NCI-H2227 (cell line): ENCODE data around the gene PRICKLE2.

Source experiments
- DNase-seq: peaks from one replicate; lab custom pipeline; 2025; ENCODE audit not compliant: unreplicated experiment; lab: John Stamatoyannopoulos, UW

Gene PRICKLE2

DNA sequence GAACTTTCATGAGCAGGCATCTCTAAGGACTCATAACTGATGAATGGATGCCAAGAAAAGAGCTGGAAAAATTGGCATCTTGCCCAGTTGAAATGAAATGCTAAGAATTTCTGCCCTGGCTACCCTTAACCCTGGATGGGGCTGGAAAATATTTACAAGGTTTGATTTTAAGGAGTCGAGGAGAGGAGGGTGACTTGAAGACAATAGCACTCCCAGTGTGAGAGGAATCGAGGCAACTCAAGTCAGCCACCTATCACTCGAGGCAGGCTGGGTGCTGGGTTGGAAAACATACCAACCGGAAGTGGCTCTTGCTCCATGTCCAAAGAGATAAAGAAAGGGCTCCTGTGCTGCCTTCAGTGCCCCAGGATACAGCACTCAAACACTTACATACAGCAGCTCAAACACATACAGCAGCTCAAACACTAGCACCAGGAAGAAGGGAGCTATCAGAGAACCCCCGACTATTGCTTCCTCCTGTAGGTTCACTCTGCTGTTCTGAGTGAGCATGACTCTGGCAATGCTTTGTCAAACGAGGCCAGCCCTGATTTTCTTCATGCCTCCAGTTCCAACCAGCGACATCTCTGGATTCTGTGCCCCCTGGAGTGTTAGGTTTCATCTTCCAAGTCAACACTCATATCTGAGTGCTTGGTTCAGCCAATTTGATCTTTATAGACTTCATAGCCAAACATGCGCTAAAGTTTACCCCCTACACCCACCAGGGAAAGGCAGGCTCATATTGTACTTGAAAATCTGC lies 4.9 kb downstream of the PRICKLE2 start:
- DNase-seq = peak; percentile 14

DNA sequence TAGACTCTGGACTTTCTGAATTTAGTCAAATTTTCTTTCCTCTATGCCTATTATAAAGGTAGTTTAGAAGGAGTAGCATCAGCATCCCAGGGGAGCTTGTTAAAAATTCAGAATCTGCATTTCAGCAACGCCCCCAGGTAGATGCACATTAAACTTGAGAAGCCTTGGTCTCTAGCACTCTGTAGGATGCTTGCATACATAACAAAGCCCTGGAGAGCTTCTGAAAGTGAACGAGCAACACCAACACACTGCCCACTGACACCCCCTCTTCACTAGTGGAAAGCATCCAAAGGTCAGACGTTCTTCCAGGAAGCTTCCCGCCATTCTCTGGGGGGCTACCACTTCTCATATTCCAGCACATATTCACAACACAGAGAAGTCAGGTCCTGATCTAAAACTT lies 6.5 kb downstream of the PRICKLE2 start:
- no peak for DNase-seq

DNA sequence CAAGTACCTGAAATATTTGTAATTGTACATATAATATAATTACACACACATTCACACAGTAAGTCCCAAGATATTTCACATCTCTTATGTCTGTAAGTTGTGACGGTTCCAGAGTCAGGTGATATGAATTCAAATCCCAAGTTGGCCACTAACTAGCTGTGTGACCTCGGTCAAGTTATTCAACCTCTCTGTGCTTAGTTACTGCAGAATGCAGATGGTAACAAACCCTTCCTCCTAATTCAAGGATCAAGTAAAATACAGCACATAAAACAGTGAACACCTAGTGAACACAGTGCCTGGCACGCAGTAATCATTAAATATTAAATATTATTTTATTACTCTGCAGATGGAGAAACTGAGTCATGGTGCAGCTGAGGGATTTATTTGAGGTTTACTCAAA lies 6.9 kb downstream of the PRICKLE2 start:
- no peak for DNase-seq

DNA sequence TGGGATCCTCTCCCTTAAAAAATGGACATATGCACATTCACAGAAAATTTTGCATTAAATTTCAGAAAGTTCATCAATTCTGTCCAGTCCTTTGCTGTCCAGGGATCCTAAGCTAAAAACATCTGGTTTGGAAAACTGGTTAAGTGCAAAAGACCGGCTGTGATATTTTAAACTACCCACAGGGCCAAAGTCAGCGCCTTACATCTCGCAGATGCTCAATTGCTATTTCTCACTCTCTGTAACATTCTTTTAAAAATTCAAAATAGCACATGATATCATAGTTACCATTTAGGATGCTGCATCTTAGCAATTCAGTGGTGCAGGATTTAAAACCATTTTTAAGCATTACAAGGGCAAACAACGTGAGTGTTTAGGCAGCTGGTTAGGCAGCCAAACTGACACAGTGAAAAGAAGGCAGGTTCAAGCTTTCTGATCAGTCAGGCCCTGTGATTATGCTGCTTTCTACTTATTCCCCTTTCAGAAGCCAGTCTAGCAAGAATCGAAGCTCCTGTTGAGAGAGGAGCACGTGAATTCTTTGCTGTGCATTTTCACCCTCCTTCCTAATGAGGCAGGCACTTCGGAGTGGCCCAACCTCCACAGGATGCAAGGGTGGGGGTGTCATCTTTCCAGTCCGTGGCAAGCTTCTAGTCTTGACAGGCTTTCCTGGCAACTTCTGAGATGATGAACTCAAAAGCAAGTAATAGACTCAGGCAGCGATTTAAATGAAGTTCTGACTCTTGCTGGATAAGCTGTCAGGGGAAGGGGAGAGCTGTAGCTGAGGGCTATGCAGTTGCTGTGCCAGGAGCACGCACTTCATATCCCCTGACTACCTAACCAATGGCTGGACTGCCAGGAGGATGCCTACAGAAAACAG lies 8.8 kb downstream of the PRICKLE2 start:
- peak; percentile 25 for DNase-seq

DNA sequence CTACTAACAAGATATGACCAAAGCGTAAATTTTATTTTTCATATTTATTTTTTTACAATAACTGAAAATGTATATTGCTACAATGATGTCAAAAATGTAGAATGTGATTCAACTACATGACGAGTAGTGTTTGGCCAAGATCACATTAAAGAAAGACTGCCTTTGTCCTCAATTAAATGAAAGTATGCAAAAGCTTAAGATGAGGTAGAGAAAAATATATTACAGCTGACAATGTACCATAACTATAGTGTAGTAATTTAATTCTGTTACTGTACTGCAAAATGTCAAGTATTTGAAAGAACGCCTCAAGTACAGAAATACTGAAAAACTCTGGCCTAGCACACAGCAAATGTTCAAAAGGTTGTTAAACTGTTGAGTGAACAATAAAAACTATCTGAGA lies 9.7 kb downstream of the PRICKLE2 start:
- DNase-seq = no peak

DNA sequence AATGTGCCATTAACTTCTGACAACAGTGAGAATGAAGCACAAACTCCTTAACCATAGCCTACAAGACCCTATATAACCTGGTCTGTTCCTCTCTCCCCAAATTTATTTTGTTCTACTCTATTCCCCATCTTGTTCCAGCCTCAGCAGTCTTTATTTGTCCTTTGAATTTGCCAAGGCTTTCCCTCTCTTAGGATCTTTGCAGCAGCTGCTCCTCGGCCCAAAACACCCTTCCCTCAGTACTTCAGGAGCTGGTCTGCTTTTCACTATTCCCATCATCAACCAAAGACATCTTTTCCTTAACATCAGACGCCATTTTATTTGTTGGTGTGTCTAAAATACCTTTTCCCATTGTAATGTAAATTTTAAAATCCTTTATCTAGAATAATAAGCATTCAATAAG lies 10.2 kb downstream of the PRICKLE2 start:
- no peak for DNase-seq

DNA sequence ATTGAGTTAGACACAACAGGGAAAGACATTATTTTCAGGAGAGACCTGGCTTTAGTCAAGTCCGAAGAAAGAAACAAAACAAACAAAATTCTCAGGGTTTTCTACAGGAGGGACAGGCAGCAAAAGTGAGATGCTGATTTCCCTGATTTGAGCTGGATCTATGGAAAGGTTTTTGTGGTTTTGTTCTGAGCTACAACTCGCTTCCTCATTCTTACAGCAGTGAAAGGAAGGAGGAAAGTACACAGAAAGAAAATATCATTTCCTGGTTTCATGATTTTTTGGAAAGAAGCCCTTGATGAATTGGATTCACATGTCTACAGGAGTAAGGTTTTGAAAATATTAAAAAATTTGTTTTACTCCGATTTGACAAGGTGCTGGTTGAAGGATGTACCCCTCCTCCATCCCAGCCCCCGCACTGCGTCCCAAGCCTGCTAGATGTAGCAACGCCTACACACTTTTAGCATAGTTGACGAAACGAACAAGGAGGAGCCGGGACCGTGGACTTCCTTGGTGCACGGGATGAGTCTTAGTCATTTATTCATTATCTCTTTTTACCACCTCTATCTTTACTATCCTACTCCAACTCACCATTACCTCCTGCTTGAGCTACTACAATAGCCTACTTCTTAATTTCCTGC lies 10.8 kb downstream of the PRICKLE2 start:
- no peak for DNase-seq

DNA sequence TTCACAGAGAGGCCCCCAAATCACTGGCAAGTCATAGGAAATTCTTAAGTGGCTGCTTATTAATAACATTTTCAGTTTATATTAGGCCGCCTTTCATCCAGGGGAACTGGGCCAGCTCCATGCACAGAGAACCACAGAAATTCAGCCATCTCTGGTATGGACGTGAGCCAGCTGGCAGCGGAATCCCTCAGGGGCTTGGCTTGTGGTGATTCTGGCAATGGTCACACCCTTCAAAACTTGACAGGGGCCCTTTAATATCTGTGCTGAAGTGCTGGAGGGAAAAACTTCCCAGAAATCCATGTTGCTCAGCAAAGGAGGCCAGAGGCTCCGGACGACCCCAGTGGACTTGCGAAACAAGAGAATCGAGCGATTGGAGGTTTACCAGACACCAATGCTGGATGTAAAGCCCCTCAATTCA lies 11.3 kb downstream of the PRICKLE2 start:
- DNase-seq = no peak

DNA sequence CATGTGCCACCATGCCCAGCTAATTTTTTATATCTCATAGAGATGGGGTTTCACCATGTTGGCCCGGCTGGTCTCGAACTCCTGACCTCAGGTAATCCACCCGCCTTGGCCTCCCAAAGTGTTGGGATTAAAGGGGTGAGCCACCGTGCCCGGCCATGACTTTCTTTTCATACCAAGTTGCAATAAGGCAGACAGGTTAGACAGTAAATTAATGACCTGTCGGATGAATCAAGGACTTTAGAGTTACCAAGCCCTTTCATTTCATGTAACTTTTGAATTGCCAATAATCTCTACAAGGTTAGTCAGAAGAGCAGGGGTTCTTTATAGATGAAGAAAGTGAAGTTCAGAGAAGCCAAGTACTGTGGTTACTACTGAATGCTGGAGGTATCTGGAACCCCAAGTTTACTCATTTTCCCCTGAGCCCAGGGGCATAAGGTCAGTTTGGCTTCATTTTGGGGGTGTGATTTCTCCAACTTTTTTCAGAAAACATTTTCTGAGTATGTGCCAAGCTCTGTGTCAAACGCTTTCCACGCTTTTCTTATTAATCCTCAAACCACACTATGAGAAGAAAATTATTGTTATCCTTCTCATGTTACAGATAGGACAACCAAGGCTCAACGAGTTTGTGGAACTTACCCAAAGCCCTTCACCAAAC lies 11.9 kb downstream of the PRICKLE2 start:
- no peak for DNase-seq

DNA sequence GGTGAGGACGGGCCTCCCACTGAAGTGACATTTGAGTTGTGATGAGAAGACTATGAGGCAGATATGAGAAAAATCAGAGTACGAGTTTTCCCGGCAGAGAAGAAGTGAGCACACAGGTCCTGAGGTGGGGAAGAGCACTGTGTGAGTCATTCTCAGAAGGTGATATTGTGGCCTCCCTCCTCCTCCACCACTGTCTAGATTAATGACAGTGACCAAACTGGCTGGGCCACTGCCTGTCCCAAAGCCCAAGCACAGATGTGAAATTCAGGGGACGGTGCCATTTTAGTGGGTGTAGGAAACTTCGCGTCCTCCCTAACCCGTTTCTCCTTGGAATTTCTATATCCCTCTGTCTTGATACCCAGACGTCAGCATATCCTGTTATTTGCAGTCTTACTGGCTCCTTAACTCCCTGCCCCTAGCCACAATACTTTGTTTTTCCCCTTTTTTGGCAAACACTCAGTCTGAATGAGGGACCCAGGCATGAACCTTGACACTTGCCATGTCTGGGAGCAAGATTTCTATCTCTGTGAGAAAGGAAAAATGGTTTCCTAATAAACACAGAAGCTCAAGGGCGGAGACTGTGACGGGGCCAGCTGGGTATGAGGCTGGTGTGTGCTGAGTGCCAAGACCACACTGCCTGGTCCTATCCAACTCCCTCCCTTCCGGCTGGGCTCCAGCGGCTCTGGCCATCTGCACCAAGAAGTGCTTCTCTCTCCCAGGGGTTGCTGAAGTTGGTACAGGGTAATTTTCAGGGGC lies 15.2 kb downstream of the PRICKLE2 start:
- DNase-seq = no peak

DNA sequence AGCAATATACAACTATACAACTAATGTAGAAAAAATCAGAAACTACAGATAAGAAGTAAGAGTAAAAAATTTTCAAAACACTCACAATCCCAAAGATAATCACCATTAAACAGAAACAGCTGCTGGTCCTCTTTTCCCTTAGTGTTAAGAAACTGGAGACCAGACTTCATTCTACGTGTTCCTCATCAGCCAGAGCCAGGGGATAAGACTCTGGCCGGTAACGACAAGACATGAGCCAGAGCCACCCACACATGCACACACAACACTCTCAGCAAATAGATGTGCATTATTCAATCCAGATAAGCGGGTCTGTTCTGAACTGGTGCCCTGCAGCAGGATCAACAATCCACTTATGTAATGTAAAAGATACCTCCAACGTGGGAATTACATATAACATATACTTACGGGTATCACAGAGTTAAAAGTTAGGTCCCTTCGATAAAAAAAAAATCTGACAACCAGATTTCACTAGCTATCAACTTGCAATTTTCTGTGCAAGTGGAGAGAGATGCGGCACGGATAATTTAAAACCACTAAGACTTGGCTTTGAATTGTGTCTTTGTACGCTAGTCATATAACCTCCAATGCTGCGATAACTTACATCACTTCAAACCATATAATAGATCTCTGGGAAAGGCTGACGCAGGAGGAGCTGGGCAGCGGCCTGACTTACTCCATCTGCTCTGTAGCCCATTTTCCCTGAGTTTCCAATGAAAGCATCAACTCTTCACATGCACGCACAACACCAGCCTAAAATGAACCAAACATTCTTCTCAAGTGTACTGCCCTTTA lies 17.8 kb downstream of the PRICKLE2 start:
- DNase-seq = no peak

DNA sequence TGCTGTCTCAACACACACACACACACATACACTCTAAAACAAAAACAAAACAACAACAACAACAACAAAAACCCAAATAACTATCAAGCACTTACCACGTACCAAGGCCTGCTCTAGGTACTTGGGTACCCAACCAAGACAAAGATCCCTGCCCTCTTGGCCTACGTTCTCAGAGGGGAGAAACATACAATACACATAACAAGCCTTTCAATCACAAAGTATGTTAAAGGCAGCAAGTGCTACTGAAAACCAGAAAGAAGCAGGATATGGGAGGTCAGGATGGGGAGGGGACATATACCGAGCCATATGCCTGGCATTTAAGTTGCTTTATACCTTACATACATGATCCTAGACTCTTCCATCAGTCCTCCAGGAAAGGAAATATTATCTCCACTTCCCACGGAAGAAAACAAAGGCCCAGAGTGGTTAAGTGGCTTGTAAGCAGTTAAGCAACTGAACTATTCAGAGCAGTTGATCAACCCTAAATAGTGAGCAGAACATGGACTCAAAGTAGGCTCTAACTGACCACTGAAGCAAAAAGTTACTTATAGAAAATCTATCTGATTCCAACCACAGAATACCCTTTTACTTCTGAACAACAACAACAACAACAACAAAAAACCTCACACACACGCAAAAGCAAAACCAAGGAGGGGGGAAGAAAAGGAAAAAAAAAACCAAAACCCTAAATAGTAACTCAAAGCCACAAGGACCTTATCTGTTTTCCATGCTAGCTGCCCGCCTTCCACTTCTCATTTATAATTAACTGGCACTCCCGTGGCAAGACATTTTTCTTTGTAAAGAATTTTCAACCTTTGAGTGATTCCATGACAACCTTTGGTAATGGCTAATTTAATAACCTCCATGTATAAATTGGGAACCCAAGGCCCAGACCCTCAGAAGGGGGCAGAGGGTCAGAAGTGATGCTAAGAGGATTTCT lies 21.0 kb downstream of the PRICKLE2 start:
- DNase-seq = no peak

DNA sequence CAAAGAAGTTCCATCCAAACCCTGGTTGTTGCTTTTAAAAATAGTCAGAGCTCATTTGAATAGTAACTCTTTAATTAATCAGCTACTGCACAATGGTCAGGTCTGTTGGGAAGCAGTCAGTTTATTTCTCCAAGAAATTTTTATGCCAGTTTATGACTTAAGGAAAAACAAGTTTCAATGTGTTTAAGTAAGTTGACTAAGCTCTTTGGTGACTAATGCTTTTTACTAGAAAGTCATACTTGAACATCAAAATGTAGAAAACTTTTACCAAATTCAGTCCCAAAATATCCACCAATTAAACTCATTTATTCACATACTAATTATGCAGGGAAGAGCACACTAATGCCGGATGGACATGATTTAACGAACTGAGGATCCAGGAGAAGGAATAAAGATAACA lies 22.1 kb downstream of the PRICKLE2 start:
- DNase-seq = no peak

DNA sequence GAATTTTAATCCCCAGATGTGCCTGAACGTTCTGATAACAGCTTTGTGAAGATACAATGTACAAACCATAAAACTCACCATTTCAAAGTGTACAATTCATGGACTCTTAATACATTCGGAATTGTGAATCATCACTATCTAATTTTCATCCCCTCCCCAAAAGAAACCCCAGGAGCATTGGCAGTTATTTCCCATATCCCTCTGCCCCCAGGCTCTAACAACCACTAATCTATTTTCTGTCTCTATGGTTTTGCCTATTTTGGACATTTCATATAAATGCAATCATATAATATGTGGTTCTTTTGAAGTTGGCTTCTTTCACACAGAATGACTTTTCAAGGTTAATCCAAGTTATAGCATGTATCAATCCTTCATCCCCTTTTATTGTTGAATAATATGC lies 25.3 kb downstream of the PRICKLE2 start:
- no peak for DNase-seq

DNA sequence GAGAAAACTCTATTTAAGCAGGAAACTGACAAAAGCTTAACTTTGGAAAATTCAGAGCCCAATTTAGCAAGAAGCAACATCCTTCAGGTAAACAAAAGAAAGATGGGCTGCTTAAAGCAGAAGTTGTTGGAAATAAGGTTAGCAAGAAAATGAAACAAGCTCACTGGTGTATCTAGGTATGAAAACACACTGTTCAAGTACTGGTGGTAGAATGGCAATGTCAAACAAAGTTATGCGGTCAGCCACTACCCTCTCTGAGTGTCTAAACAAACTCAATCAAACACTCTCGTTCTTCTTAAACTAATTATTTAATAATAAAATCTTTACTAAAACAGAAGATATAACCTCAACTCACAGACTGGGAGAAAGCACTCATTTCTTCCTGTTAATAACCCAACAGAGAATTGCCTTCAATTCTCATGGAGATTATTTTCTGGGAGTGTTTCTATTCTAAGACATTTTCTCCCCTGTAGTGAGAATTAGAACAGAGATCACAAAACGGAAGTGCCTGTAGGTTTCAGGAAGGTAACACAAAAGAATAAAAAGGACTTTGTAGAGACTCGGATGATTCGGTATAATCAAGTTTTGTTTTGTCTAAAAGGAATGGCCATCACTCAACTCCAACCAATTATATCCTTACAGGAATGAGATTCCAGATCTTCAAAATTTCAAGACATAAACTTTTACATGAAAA lies 28.9 kb downstream of the PRICKLE2 start:
- DNase-seq = no peak

DNA sequence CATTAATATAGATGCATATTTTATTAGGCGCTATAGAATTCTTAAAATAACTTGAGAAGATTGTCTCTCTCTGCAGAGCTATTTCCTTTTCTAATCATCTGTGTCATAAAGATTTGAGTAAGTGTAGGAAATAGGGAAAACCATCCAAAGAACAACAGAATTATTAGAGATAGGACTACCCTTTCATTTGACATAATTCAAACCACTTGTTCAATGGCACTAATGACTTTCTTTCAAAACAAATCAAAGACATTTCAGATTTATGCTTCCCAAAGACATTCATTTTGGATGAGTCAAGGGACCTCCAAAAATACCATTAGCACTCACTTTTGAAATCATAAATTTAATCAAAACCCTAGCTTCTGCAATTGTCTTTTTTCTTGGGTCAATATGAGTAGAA lies 29.5 kb downstream of the PRICKLE2 start:
- no peak for DNase-seq

DNA sequence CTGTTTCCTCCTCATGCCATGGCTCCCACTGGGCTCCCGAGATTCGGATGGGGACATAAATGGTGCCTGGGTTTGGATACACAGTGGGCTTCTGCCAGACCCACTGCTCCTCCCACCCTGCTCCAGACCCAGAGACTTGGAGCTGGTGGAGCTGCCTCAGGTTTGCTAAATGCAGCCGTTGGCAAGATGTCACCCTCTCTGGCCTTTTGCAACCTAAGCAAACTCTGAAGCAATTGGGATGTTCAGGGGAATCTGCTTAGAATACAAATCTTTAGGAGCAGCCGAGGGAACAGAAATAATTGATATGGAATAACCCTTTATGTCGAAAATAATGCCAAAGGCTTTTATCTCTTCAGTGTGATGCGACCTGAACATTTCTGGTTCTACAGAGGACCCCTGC lies 33.4 kb downstream of the PRICKLE2 start:
- no peak for DNase-seq
